IPS-18c (cell line): ENCODE data around the gene HACL1.

Source experiments
- H3K4me3 ChIP-seq: 2 replicates; pipeline ENCODE4 v1.7.0; 2013; ENCODE audit warnings: low read depth, mild to moderate bottlenecking, low read length, moderate library complexity; ENCODE audit not compliant: insufficient read depth
- H3K9me3 ChIP-seq: one replicate; pipeline ENCODE4 v1.6.1; 2013; ENCODE audit warnings: mild to moderate bottlenecking, low read length, moderate library complexity; ENCODE audit not compliant: control insufficient read depth, insufficient read depth

Gene HACL1

DNA sequence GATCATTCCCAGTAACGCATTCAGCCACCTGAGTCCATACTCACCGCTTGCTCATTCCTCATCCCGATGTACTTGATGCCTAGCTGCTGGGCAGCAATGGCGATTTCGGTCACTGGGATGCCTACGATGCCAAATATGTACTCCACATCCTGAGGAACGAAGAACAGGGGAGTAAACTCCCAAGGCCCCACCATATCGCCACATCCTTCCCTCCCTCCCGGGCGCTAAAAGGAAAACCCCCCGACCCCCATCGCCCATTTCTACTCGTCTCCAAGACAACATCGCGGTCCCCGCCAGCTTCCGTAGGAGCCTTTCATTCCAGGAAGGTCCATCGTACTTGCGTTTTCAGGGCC is 347 bp downstream of the HACL1 start:
- Histone ChIP-seq H3K9me3 (peaks cover 2% of the 10 kb centered on the region), H3K4me3 (peak overlapping the region; percentile 99)

DNA sequence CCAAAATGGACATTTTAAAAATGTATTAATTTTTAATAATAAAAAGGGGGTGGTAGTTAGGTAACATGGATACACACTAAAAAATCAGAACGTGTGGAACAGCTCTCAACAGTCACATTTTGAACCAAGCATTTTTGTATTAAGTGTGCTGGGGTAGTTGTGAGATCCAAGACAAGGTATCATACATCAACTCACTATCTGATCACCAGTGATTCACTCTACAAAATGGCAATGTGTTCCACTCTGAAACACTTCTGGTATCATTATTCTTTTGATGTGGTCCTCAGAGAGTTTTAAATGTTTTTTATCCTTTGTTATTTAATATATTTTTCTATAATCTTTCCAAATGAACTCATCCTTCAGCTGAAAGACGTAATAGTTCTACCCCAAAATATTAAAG is 5.4 kb downstream of the HACL1 start:
- Histone ChIP-seq H3K9me3 (no peaks in the 10 kb centered on the region), H3K4me3 (no peak overlapping the region)

DNA sequence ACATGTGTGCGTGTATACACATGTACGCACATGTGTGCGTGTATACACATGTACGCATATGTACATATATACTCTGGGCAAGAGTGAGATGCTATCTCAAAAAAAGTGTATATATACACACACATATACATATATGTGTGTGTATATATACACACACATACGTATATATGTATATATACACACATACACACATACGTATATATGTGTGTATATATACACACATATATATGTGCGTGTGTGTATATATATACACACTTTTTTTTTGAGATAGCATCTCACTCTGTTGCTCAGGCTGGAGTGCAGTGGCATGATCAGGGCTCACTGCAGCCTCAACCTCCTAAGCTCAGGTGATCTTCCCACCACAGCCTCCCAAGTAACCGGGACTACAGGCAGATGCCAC is 8.4 kb downstream of the HACL1 start:
- no peaks in the 10 kb centered on the region for H3K9me3 ChIP-seq
- H3K4me3 ChIP-seq, result no peak overlapping the region

DNA sequence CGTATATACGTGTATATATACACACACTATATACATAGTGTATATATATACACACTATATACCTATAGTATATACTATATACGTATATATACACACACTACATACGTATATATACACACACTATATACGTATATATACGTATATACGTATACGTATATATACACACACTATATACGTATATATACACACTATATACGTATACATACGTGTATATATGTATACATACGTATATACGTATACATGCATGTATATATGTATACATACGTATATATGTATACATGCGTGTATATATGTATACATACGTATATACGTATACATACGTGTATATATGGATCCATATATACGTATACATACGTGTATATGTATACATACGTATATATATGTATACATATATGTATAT is 9.4 kb downstream of the HACL1 start:
- no peaks in the 10 kb centered on the region for H3K9me3 ChIP-seq
- no peak overlapping the region for H3K4me3 ChIP-seq

DNA sequence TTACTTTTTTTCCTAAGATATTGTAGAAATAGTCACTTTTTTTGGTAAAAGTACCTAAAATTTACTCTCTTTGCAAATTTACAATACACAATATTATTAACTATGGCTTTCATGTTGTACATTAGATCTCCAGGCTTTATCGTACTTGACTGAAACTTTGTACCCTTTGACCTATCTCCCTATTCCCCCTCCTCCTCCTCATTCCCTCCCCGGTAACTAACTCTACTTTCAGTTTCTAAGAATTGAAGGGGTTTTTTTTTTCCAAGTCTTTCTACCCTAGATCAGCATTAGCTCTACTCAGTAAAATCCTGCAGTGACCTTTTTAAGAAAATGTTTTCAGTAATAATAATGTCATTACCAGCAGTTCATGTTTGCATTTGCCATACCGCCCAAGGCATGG is 10.1 kb downstream of the HACL1 start:
- no peak overlapping the region for H3K4me3 ChIP-seq
- no peaks in the 10 kb centered on the region for H3K9me3 ChIP-seq

DNA sequence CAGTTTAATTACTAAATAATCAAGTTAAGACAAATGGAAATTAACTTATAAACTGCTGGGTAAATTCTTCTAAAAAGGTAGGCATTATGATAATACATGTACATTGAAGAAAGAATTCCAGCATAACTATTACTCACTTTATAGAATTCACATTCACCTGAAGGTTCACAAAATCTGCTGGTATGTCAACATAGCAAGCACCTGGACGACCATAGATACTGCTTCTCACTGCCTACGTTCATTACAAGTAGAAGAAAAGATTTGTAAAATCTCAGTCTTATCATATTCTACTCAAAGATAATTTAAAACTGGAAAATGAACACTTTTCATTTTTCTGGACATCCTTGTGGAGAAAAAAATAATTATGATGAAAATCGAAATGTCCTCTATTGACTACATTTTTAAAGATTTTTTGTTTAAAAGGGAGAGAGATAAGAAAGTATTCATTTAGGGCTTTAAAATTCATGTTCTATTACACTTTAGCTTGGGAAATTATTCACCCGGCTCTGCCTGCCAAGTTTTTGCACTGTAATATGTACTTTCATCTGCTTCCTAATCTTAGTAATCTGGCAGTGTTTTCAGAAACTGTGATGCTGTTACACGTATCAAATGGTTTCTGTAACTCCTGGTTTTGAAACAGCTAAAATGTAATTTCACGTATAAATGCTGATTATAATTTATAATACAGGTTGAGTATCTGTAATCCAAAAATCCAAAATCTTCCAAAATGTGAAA is 16.1 kb downstream of the HACL1 start:
- no peak overlapping the region for H3K4me3 ChIP-seq
- no peaks in the 10 kb centered on the region for H3K9me3 ChIP-seq

DNA sequence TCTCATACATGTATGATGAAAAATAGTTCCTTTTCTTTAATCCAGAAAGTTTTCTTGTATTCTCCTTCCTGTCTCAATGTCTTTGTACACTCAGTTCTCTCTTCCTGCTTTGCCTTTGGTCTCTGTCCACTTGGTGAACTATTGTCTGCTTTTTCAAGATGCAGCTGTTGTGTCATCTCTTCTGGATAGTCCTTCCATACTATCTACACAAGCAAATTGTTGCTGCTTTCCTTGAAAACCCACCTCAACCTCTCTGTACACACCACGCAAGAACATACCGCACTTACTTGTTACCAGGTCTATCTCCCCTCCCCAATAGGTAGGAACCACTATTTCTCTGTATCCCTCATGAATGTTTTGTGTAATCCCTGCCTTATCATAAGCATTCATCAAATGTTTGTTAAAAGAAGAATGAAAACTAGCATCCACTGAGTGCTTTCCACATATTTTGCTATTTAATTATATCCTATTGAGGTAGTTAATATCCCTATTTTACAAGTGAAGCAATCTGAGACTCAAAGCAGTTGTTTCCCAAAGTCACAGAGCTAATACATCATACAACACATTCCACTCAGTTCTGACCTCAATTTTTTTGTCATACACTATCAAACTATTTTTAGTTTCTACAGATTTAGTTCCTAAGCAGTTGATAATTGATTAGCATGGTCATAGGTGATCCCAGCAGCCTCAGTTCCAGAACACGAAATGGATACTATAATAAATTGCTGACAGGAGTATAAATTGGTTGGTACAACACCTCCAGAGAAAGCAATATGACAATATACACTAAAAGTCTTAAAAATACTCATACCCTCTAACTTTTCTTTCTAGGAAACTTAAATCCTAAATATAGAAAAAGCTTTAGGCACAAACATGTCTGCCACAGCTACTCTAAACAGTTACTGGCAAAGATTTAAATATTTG is 19.6 kb downstream of the HACL1 start:
- no peaks in the 10 kb centered on the region for H3K9me3 ChIP-seq
- no peak overlapping the region for H3K4me3 ChIP-seq

DNA sequence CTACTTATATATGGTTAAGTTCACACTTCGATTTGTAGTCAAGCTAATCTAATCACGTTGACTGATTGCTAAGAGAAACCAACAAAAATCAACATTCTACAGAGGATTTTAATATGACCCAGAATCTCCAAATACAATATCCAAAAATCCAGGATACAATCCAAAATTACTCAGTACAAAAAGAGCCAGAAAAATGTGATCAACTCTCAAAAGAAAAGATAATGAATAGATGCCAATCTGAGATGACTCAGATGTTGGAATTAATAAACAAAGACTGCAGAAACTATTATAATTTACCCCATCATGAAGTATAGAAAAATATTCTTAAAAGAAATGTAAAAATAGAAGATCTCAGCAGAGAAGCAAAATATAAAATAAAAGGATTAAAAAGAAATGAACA is 22.3 kb downstream of the HACL1 start:
- Histone ChIP-seq H3K9me3 (no peaks in the 10 kb centered on the region), H3K4me3 (no peak overlapping the region)

DNA sequence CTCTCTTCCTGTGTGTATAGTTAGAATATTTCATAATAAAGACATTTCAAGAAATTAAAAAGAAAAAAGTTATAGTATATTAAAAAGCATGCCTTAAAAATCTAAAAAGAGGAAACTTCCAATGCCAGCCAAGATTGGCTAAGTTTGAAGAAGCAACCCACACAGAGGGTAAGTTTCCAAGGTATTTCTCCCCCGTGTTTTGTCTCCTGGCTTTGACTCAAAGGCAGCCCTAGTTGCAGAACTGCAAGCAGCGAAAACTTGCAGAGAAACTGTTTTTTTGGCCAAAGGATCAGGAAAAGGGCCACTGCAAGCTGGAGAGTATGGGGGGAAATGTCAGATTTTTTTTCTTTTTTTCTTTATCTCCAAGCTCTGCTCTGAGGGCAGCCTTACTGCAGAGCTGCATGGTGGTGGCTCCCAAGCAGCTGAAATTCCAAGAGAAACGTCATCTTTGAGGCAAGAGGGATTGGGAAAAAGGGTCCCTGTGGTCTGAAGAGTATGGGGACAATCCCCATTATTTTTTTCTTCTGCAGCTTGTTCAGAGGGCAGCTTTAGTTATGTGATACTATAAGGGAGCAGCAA is 23.0 kb downstream of the HACL1 start:
- Histone ChIP-seq H3K4me3 (no peak overlapping the region), H3K9me3 (no peaks in the 10 kb centered on the region)

DNA sequence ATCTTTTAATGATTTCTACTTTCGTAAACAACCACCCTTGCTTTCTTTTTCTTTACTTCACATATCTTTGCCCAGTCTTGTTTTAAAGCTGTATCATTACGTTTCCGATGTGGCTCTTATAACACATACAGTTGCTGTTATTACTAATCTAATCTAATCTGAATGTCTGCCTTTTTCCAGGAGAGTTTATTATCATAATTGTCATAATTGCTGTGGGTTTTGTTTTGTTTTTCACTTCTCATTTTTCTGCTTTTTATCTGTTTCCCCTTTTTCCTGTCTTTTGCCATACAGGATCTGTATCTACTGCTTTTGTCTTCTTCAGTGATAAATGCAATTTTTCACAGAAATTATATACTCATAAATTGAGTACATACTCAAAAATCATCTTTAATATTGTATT is 24.9 kb downstream of the HACL1 start:
- Histone ChIP-seq H3K9me3 (no peaks in the 10 kb centered on the region), H3K4me3 (no peak overlapping the region)

DNA sequence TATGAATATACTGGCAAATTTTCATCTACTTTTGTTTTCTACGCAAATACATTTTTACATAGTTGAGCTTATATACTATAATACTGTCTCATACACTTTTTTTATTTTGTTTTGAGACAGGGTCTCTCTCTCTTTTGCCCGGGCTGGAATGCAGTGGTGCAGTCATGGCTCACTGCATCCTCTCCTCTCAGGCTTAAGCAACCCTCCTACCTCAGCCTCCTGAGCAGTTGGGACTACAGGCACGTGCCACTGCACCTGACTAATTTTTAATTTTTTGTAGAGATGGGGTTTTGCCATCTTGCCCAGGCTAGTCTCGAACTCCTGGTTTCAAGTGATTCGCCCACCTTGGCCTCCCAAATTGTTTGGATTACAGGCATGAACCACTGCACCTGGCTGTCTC is 25.9 kb downstream of the HACL1 start:
- Histone ChIP-seq H3K4me3 (no peak overlapping the region), H3K9me3 (no peaks in the 10 kb centered on the region)

DNA sequence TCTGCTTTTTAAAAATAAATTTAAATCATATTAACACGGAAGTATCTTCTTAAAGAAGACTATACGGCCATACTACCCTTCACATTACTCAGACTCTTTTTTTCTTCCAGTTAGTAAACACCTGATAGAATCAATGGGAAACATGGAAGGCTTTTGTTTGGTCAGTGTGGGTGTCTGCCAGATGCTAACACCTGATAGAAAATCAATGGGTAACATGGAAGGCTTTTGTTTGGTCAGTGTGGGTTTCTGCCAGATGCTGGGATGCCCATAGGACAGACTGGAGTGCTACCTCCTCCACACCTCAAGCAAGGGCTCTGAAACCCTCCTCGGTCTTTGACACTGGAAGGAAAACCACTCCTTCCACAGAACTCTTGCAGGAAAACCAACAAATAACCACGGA is 29.2 kb downstream of the HACL1 start:
- H3K9me3 ChIP-seq, result no peaks in the 10 kb centered on the region
- H3K4me3 ChIP-seq, result no peak overlapping the region

DNA sequence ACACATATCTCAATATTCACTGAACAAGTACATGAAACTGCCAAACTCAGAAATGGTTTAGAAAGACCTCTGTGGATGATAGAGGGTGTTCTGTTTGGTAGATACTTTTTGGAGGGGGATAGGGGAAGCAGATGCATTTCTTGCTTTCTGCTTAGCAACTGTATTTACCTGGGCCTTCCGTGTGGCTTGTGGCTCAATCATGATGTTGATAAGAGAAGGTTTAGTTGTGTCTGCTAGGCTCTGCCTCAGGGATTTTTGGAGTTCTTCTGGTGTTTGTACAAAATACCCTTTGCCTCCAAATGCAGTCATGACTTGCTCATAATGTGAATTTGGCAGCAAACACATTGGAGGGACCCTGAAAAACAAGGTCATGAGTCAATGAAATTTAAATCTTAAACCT is 38.2 kb downstream of the HACL1 start:
- no peaks in the 10 kb centered on the region for H3K9me3 ChIP-seq
- H3K4me3 ChIP-seq, result no peak overlapping the region

DNA sequence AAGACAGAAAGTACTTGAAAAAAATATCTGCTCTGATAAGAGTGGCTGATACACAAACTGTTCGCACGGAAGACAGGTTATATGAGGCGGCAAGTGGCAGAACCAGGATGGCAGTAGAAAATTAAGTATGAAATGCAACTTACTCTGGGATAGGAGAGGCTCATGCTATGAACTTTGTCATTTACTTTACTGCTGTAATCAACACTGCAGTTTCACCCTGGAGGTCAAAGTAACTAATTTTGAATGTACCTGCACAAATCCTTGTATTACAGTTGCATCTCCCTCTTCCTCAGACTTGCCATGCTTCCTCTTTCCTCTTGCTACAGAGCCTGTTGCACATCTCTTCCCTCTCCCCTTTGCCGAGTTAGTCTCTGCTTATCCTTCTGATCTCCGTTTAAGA is 38.8 kb downstream of the HACL1 start:
- Histone ChIP-seq H3K9me3 (no peaks in the 10 kb centered on the region), H3K4me3 (no peak overlapping the region)

DNA sequence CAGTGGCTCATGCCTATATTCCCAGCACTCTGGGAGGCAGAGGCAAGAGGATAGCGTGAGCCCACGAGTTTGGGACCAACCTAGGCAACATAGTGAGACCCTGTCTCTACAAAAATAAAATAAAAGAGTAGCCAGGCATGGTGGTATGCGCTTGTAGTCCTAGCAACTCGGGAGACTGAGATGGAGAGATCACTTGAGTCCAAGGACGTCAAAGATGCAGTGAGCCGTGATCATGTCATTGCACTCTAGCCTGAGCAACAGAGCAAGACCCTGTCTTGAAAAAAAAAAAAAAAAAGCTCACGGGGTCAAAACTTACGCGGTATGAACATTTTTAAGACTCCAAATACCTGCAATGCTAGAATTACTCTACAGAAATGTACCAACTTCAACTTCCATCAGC is 42.8 kb downstream of the HACL1 start:
- Histone ChIP-seq H3K9me3 (no peaks in the 10 kb centered on the region), H3K4me3 (no peak overlapping the region)

DNA sequence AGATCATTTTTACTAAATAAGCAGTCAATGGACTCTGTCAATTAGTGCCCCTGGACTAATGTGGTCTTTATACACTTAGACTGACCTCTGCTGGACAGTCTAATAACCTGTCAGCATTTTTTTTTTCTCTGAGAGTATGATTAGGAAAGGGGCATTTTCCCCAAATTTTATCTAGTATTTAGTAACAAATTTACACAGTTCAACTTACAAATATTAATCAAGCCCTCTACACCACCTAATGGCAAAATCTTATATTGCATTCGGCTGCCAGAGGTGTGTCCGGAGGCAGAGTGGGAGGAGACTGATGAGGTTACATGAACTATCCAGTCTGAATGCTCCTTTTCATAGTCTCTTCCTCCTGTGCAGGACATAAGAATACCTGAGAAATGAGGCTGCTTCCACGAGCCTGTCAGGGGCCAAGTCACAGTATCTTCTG is 43.8 kb downstream of the HACL1 start:
- Histone ChIP-seq H3K9me3 (no peaks in the 10 kb centered on the region), H3K4me3 (no peak overlapping the region)

DNA sequence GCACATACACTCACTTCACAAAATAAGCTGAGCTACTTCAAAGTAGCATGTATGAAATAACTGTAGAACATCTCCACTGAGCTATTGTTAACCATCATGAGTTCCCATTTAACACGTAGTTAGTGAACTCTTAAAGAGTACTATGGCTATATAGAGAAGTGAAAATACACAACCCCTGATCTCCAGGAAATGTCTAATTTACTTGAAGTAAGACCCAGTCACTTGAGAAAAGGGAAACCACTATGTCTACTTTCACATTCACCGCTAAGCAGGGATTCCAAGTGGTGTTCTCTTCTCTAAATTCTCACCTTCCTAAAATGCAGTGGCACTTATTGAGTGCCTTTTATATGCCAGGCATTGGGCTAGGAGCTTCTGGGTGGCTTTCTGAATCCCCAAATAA is 44.9 kb downstream of the HACL1 start:
- no peaks in the 10 kb centered on the region for H3K9me3 ChIP-seq
- H3K4me3 ChIP-seq, result no peak overlapping the region

DNA sequence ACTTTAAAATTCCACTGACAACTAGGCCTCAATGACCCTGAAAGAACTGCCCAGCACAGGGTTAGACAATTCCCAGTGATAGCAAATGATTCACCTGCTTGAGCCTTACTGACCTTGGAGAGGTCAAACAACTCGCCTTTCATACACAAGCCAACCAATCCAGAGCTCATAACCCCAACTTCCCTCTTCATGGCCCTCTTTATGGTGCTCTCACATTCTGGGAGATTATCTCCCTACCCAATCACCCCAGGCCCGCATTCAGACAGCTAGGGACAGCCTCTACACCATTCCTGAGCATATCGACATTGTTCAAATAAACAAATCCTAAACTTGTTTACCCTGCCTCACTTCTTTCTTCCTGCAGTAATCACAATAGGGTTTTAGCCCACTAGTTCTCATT is 47.6 kb downstream of the HACL1 start:
- Histone ChIP-seq H3K9me3 (no peaks in the 10 kb centered on the region), H3K4me3 (no peak overlapping the region)
